ENCODE data around the gene GSG1L.

Gene GSG1L

GRCh38 chr16:27994686-27995085 lies 68.8 kb downstream of the GSG1L start:
- H3K27me3 ChIP-seq (ENCODE audit: insufficient read depth, poor library complexity, severe bottlenecking): no peaks in the 10 kb centered on the region
- no peak overlapping the region for H3K4me3 ChIP-seq (replicated peaks; ENCODE audit: insufficient read depth, low read length)
- TF ChIP-seq POLR2AphosphoS5 (IDR thresholded peaks at IDR 0.05; ENCODE audit: low read depth) (no peak), SPI1 (IDR thresholded peaks at IDR 0.05; ENCODE audit: borderline replicate concordance, low read depth) (no peak), REST (IDR thresholded peaks at IDR 0.05; ENCODE audit: insufficient replicate concordance, low read depth) (no peak), GABPA (IDR thresholded peaks at IDR 0.05; ENCODE audit: low read depth) (no peak)
- TF ChIP-seq, protein P1, sequence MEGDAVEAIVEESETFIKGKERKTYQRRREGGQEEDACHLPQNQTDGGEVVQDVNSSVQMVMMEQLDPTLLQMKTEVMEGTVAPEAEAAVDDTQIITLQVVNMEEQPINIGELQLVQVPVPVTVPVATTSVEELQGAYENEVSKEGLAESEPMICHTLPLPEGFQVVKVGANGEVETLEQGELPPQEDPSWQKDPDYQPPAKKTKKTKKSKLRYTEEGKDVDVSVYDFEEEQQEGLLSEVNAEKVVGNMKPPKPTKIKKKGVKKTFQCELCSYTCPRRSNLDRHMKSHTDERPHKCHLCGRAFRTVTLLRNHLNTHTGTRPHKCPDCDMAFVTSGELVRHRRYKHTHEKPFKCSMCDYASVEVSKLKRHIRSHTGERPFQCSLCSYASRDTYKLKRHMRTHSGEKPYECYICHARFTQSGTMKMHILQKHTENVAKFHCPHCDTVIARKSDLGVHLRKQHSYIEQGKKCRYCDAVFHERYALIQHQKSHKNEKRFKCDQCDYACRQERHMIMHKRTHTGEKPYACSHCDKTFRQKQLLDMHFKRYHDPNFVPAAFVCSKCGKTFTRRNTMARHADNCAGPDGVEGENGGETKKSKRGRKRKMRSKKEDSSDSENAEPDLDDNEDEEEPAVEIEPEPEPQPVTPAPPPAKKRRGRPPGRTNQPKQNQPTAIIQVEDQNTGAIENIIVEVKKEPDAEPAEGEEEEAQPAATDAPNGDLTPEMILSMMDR (IDR thresholded peaks at IDR 0.05; ENCODE audit: insufficient read depth, low read length): no peak
- no peak overlapping the region for H3K27ac ChIP-seq (replicated peaks)
- DNase-seq (ENCODE audit: low read depth in 1 of 2, low spot score in 1 of 2): no peak

DNA sequence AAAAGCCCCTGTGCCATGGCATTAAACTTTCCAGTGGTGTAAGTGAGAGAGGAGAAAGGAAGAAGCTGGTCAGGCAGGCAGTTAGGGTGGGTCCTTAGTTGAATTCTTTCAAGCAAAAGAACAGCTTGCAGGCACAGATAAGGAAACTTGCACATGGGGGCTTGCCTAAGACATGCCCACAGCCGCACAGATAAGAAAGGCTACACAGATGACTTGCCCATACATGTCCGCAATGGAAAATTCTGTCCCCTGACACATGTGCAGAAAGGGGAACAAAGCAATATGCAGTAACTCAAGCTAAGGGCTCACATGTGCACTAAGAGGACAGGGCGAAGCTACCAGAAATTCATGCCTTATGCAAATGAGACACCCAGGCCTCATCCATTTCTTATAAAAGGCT lies 69.9 kb downstream of the GSG1L start:
- Histone ChIP-seq H3K27ac (replicated peaks) (no peak overlapping the region), H3K4me3 (replicated peaks; ENCODE audit: insufficient read depth, low read length) (no peak overlapping the region), H3K27me3 (ENCODE audit: insufficient read depth, poor library complexity, severe bottlenecking) (no peaks in the 10 kb centered on the region)
- peak in 1 of 2 experiments; percentile 8 for DNase-seq (ENCODE audit: low read depth in 1 of 2, low spot score in 1 of 2)
- TF ChIP-seq POLR2AphosphoS5 (IDR thresholded peaks at IDR 0.05; ENCODE audit: low read depth) (peak; percentile 47; the same call in 1 of the 2 replicates), SPI1 (IDR thresholded peaks at IDR 0.05; ENCODE audit: borderline replicate concordance, low read depth) (no peak)

- no peak for DNase-seq (ENCODE audit: low read depth in 1 of 2, low spot score in 1 of 2)
- TF ChIP-seq GABPA (IDR thresholded peaks at IDR 0.05; ENCODE audit: low read depth): no peak
- TF ChIP-seq POLR2AphosphoS5 (IDR thresholded peaks at IDR 0.05; ENCODE audit: low read depth): no peak
- TF ChIP-seq REST (IDR thresholded peaks at IDR 0.05; ENCODE audit: insufficient replicate concordance, low read depth): no peak
- TF ChIP-seq, protein P1 (IDR thresholded peaks at IDR 0.05; ENCODE audit: insufficient read depth, low read length): no peak
- no peak for TF ChIP-seq SPI1 (IDR thresholded peaks at IDR 0.05; ENCODE audit: borderline replicate concordance, low read depth)
- Histone ChIP-seq H3K4me3 (replicated peaks; ENCODE audit: insufficient read depth, low read length) (no peak overlapping the region), H3K27me3 (ENCODE audit: insufficient read depth, poor library complexity, severe bottlenecking) (no peaks in the 10 kb centered on the region), H3K27ac (replicated peaks) (no peak overlapping the region)
Measured at GRCh38 chr16:27991876-27992275, 71.6 kb downstream of the GSG1L start.

DNA sequence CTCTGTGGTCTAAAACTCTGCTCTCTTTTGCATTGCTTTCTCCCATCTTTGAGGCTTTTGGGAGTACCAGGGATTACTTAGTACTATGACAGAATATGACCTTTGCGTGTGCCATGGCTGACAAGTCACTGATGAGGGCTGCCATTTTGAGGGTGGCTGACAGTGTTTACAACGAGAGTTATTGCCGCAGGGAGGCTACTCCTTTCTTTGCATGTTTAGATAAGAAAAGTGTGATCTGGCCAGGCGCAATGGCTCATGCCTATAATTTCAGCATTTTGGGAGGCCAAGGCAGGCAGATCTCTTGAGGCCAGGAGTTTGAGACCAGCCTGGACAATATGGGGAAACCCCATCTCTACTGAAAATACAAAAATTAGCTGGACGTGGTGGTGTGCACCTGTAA lies 77.5 kb downstream of the GSG1L start:
- H3K27ac ChIP-seq (replicated peaks): no peak overlapping the region
- H3K27me3 ChIP-seq (ENCODE audit: insufficient read depth, poor library complexity, severe bottlenecking): no peaks in the 10 kb centered on the region
- no peak for TF ChIP-seq GABPA (IDR thresholded peaks at IDR 0.05; ENCODE audit: low read depth)
- no peak for TF ChIP-seq SPI1 (IDR thresholded peaks at IDR 0.05; ENCODE audit: borderline replicate concordance, low read depth)
- no peak for TF ChIP-seq REST (IDR thresholded peaks at IDR 0.05; ENCODE audit: insufficient replicate concordance, low read depth)
- TF ChIP-seq, protein P1 (IDR thresholded peaks at IDR 0.05; ENCODE audit: insufficient read depth, low read length): no peak
- no peak for TF ChIP-seq POLR2AphosphoS5 (IDR thresholded peaks at IDR 0.05; ENCODE audit: low read depth)
- no peak for DNase-seq (ENCODE audit: low read depth in 1 of 2, low spot score in 1 of 2)
- H3K4me3 ChIP-seq (replicated peaks; ENCODE audit: insufficient read depth, low read length): no peak overlapping the region

Measured in HL-60 (cell line).